Measurements from ENCODE around the gene GSTO1.

GRCh38 chr10:104255311-104255981 lies 754 bp downstream of the GSTO1 start:
- TF ChIP-seq, protein P1, sequence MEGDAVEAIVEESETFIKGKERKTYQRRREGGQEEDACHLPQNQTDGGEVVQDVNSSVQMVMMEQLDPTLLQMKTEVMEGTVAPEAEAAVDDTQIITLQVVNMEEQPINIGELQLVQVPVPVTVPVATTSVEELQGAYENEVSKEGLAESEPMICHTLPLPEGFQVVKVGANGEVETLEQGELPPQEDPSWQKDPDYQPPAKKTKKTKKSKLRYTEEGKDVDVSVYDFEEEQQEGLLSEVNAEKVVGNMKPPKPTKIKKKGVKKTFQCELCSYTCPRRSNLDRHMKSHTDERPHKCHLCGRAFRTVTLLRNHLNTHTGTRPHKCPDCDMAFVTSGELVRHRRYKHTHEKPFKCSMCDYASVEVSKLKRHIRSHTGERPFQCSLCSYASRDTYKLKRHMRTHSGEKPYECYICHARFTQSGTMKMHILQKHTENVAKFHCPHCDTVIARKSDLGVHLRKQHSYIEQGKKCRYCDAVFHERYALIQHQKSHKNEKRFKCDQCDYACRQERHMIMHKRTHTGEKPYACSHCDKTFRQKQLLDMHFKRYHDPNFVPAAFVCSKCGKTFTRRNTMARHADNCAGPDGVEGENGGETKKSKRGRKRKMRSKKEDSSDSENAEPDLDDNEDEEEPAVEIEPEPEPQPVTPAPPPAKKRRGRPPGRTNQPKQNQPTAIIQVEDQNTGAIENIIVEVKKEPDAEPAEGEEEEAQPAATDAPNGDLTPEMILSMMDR (IDR thresholded peaks at IDR 0.05), result no peak
- peak in 1 of 2 donors; percentile 19 for TF ChIP-seq POLR2A (IDR thresholded peaks at IDR 0.05)
